ELF-1 (cell line): Measurements from ENCODE around the gene UROD.
"Not testable (repeated sequence)": the region's sequence is repeated elsewhere in the genome, so short reads cannot be mapped to it uniquely, and the experiment has no call there.

Experiments used
- DNase-seq: peaks from one replicate; pipeline ENCODE4 v3.0.0-alpha.2; 2016; ENCODE audit warnings: low read depth, low spot score

UROD gene

GRCh38 chr1:45011837-45012638, at the start of gene UROD:
TSS of gene UROD (plus strand) at chr1:45012254. CDS start at chr1:45012266, 12 bp downstream.
- DNase-seq = peak; percentile 99

DNA sequence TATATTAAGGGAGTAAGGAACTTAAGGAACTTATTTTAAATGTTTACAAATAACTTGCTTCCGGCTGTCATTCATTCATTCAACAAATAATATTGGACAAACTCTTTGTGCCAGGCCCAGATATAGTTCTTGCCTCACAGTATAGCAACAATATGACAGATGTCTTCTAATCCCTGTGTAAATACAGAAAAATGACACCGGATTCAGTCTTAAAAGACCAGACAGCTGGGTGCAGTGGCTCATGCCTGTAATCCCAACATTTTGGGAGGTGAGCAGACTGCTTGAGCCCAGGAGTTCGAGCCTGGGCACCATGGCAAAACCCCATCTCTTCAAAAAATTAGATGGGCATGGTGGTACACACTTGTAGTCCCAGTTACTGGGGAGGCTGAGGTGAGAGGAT, 49.3 kb upstream of the UROD start:
- DNase-seq = no peak

- DNase-seq = no peak
Measured at GRCh38 chr1:44964396-44964795, 47.7 kb upstream of the UROD start.

DNA sequence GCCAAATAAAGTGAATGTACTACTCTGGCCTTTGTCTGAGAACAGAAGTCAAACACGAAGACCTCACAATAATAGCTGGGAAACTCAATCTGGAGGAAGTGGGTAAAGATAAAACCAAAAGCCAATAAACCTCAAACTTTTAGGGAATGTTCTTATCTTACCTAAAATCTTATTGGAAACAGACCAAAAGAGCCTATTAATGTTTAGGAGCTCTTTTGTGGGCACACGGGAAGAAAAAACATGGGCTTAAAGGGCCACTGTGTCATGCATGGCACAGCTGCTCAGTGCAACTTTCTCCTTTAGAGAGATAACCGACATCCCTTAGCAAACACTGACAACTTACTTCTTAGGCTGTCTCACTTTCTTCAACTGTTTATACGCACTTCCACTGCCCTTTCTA, 41.7 kb upstream of the UROD start:
- no peak for DNase-seq

GRCh38 chr1:44973645-44974044, 38.4 kb upstream of the UROD start:
- DNase-seq = no peak

GRCh38 chr1:44976252-44976651, 35.8 kb upstream of the UROD start:
- no peak for DNase-seq

DNA sequence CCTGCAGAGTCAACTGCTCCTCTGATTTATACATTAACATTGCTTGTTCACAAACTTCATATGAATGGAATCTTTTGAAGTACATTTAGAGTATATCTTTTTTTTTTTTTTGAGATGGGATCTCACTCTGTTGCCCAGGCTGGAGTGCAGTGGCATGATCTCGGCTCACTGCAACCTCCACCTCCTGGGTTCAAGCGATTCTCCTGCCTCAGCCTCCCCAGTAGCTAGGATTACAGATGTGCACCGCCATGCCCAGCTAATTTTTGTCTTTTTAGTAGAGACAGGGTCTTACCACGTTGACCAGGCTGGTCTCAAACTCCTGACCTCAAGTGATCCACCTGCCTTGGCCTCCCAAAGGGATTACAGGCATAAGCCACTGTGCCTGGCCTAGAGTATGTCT, 34.7 kb upstream of the UROD start:
- DNase-seq = not testable (repeated sequence)

GRCh38 chr1:44985747-44986359, 26.2 kb upstream of the UROD start:
- DNase-seq = no peak

DNA sequence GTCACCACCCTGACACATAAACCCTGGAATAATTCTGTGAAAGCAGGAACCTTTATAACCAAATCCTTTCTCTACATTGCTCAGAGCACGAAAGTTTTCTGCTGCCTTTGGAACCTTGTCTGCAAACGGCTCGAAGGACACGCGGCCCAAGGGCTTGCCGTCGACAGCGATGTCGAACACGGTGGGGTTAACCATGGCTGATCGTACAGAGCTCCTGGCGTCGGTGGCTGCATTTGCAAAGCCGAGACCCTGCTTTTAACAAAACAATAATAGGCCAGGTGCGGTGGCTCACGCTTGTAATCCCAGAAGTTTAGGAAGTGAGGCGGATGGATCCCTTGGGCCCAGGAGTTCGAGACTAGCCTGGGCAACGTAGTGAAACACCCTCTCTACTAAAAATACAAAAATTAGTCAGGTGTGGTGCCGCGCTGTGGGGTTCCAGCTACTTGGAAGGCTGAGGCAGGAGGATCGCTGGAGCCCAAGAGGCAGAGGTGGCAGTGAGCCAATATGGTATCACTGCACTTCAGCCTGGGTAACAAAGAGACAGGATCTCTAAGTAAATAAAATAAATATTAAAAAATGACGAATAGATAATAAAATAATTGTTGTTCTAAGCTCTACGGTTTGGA, 23.4 kb upstream of the UROD start:
- no peak for DNase-seq

DNA sequence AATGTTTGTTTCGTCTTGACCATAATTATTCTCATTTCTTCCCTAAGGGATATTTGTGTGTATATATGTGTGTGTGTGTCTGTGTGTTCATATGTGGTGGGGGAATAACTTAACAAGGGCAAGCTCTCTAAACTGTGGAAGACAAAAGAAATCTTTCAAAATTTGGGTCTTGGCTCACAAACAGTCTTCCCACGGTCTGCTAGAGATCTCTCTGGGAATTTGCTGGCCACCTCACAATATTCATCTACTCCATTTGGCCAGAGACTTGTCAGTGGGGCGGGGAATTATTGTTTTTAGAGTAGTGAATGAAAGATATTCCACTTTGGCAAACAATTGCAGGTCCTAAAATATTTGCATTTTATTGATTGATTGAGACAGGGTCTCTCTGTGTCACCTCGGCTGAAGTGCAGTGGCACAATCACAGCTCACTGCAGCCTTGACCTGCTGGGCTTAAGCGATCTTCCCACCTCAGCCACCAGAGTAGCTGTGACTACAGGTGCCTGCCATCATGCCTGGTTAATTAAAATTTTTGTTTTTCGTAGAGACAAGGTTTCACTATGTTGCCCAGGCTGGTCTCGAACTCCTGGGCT, 17.6 kb upstream of the UROD start:
- no peak for DNase-seq

- no peak for DNase-seq
Measured at GRCh38 chr1:44995467-44996238, 16.4 kb upstream of the UROD start.

DNA sequence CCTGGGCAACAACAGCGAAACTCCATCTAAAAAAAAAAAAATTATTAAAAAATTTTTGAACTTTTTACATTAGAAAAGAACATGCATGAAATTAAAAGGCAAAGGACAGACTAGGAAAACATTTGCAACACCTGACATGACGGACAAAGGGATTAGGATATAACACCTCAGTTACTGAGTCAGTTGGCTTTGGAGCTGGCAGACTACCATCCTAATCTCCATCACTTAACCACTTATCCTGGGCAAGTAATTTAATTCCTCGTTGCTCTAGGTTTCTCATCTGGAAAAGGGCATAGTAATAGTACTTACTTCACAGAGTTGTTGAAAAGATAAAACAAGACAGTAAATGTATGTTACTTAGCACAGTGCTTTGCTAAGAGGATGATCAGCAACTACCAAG, 12.8 kb upstream of the UROD start:
- DNase-seq = no peak

- DNase-seq = peak; percentile 19
Measured at GRCh38 chr1:45001011-45001481, 11.0 kb upstream of the UROD start.

DNA sequence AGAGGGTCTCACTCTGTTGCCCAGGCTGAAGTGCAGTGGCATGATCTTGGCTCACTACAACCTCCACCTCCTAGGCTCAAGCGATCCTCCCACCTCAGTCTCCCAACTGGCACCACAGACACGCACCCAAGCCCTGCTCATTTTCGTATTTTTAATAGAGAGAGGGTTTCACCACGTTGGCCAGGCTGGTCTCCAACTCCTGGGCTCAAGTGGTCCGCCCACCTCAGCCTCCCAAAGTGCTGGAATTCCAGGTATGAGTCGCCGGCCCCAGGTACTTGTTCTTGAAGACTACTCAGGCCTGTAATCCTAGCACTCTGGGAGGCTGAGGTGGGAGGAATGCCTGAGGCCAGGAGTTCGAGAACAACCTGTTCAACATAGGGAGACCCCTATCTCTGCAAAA, 10.5 kb upstream of the UROD start:
- not testable (repeated sequence) for DNase-seq

GRCh38 chr1:45002650-45003645, 9.1 kb upstream of the UROD start:
- DNase-seq = no peak

DNA sequence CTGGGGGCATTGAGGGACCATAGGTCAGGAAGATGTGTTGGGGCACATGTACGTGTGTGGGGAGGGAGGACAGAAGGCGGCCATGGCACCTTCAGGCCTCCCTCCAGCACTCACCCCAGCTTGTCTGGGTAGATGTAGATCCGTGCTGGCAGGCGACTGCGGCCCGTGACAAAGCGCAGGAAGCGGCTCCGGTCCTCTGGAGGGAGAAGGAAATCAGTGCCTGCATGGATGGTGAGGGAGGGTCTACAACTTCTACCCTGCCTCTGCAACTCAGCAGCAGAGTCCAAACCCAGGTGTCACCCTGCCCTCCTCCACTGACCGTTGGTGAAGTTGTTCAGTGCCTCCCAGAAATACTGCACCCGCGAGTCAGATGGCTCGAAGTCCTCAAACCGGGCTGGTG, 8.3 kb upstream of the UROD start:
- DNase-seq = no peak

DNA sequence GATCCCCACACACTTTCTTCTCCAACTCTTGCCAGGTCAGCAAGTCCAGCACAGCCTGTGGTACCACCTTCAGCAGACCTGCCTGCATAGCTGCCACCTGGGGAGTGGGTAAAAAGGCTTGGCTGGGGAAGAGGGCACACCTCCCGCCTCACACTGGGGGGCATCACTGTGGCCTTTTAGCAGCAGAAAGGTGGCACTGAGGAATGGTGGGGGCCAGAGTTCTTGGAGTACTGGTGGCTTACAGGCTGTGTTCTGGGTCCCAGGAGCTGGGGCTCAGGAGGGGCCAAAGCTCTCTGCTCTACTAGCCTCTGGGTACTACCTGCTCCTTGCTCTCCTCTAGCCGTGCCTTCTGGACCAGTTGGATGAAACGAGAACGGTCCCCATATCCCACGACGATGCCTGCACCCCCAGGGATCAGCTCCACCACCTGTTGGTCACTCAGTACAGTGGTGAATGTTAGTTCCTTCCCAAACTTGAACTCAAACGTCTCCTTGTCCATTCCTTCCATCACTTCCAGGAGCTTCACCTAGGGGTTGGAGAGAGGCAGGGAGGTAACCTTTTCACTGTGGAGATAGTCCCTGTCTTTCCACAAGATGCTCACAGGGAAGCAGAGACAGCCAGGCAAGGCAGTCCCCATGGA, 7.7 kb upstream of the UROD start:
- DNase-seq = no peak

GRCh38 chr1:45005761-45006160, 6.3 kb upstream of the UROD start:
- no peak for DNase-seq

- no peak for DNase-seq
Measured at GRCh38 chr1:45007311-45007710, 4.7 kb upstream of the UROD start.

DNA sequence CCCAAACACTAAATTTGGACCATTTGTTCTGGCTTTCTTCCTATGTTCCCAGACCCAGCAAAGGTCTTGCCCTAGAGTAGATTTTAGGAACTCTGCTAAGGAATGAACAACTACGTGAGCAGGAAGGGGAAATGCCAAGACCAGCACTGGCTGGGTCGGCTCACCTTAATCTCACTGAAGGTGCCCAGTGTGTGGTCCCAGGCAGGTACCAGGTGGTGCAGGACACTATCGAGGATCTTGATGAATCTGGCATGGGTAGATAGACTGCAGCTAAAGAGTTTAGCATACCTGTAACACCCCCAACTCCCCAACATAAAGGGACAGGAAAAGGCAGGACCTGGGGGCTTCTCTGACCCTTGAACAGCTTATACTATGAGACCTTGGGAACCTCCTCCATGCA, 4.0 kb upstream of the UROD start:
- no peak for DNase-seq
